Upper lobe of left lung (tissue), 4 donors: ENCODE results near the gene DLGAP5.

ENCODE experiments used
- POLR2A ChIP-seq, 4 donors: fragments of 450-650 bp; IDR thresholded peaks; one replicate each; pipeline ENCODE4 v1.5.1; 2016 to 2017; ENCODE audit warnings: antibody characterized with exemption in 4 of 4, mild to moderate bottlenecking in 2 of 4
- POLR2AphosphoS5 ChIP-seq, 2 donors: sonication (generic); formaldehyde crosslinking; IDR thresholded peaks; one replicate each; pipeline ENCODE4 v1.5.1; 2017; ENCODE audit warnings: antibody characterized with exemption in 2 of 2

GRCh38 chr14:55116246-55117030, 74.9 kb downstream of the DLGAP5 start:
- TF ChIP-seq POLR2AphosphoS5 (IDR thresholded peaks at IDR 0.05): no peak
- no peak for TF ChIP-seq POLR2A (IDR thresholded peaks at IDR 0.05)
